T follicular helper cell (primary cell): ENCODE data around the gene OSTN.
"Not testable (repeated sequence)": the region's sequence is repeated elsewhere in the genome, so short reads cannot be mapped to it uniquely, and the experiment has no call there.

Experiments used
- DNase-seq: peaks from one replicate; pipeline ENCODE4 v3.0.0-alpha.2; 2020; ENCODE audit warnings: low read depth

Gene OSTN

GRCh38 chr3:191235331-191236314 is 36.6 kb downstream of the OSTN start:
- no peak for DNase-seq

GRCh38 chr3:191236646-191237045 is 37.6 kb downstream of the OSTN start:
- DNase-seq: no peak

GRCh38 chr3:191237047-191237882 is 38.2 kb downstream of the OSTN start:
- no peak for DNase-seq

GRCh38 chr3:191238321-191238817 is 39.3 kb downstream of the OSTN start:
- no peak for DNase-seq

GRCh38 chr3:191239407-191240031 is 40.5 kb downstream of the OSTN start:
- DNase-seq: no peak

- DNase-seq: no peak
These were observed 41.4 kb downstream of the OSTN start for GRCh38 chr3:191240486-191240885.

- no peak for DNase-seq
These were observed 45.3 kb downstream of the OSTN start for GRCh38 chr3:191244242-191244867.

GRCh38 chr3:191246034-191246433 is 47.0 kb downstream of the OSTN start:
- DNase-seq: not testable (repeated sequence)

- no peak for DNase-seq
These were observed 47.6 kb downstream of the OSTN start for GRCh38 chr3:191246630-191247029.

GRCh38 chr3:191253089-191253799 is 54.2 kb downstream of the OSTN start:
- no peak for DNase-seq

- DNase-seq: no peak
These were observed 55.2 kb downstream of the OSTN start for GRCh38 chr3:191254098-191254873.

GRCh38 chr3:191255156-191255555 is 56.1 kb downstream of the OSTN start:
- no peak for DNase-seq

- DNase-seq: no peak
These were observed 57.4 kb downstream of the OSTN start for GRCh38 chr3:191256405-191256804.

- DNase-seq: no peak
These were observed 58.2 kb downstream of the OSTN start for GRCh38 chr3:191257286-191257685.

GRCh38 chr3:191259486-191259885 is 60.4 kb downstream of the OSTN start:
- no peak for DNase-seq

- no peak for DNase-seq
These were observed 61.6 kb downstream of the OSTN start for GRCh38 chr3:191260431-191261303.

GRCh38 chr3:191261304-191261638 is 62.2 kb downstream of the OSTN start:
- no peak for DNase-seq

GRCh38 chr3:191262650-191263049 is 63.6 kb downstream of the OSTN start:
- DNase-seq: no peak

- DNase-seq: no peak
These were observed 64.3 kb downstream of the OSTN start for GRCh38 chr3:191263365-191263764.
